ENCODE measurements around the gene CLEC11A.
"Not testable (repeated sequence)": the region's sequence is repeated elsewhere in the genome, so short reads cannot be mapped to it uniquely, and the experiment has no call there.

The CLEC11A gene

DNA sequence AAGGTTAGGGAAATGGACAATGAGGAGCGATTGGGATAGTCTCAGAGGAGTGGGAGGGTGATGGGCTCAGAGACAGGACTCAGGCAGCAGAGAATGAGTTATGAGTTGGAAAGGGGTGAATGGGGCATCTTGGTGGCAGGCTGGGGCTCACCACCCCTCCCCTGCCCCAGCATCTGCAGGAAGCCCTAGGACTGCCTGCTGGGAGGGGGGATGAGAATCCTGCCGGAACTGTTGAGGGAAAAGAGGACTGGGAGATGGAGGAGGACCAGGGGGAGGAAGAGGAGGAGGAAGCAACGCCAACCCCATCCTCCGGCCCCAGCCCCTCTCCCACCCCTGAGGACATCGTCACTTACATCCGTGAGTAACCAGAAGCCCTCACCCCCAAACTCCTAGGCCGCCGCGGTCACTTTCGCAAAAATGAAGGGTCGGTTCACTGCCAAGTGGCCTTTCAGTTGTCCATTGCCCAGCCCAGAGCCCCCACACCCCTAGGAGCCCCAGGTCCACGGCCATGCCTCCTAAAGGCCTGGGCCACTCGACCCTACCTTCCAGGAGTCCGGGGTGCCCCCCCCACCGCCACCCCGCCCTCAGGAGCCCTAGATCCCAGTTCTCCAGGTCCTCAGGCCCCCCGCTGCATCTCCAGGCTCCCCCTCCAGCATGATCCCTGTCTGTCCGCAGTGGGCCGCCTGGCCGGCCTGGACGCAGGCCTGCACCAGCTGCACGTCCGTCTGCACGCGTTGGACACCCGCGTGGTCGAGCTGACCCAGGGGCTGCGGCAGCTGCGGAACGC, 764 bp downstream of the CLEC11A start:
- no peak for DNase-seq (ENCODE audit: low read depth)

DNA sequence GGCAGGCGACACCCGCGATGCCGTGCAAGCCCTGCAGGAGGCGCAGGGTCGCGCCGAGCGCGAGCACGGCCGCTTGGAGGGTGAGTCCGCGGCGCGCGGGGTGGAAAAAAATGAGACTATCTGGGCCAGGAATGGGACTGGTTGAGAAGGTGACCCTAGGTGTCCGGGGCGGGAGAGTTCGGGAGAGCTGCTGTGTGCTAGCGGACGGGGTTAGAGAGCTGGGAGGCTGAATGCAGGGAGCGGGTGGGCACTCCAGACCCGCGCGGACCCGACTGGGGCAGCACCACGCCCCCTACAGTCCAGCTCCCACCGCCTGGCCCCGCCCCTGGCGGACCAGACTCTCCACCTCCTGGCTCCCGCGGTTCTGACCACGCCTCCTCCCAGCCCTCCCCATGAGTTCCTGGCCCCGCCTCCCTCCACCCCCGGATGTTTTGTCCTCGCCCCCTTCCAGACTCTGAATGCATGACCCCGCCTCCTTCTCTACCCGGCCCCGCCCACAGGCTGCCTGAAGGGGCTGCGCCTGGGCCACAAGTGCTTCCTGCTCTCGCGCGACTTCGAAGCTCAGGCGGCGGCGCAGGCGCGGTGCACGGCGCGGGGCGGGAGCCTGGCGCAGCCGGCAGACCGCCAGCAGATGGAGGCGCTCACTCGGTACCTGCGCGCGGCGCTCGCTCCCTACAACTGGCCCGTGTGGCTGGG, 1.5 kb downstream of the CLEC11A start:
- DNase-seq (ENCODE audit: low read depth) = peak; percentile 92

DNA sequence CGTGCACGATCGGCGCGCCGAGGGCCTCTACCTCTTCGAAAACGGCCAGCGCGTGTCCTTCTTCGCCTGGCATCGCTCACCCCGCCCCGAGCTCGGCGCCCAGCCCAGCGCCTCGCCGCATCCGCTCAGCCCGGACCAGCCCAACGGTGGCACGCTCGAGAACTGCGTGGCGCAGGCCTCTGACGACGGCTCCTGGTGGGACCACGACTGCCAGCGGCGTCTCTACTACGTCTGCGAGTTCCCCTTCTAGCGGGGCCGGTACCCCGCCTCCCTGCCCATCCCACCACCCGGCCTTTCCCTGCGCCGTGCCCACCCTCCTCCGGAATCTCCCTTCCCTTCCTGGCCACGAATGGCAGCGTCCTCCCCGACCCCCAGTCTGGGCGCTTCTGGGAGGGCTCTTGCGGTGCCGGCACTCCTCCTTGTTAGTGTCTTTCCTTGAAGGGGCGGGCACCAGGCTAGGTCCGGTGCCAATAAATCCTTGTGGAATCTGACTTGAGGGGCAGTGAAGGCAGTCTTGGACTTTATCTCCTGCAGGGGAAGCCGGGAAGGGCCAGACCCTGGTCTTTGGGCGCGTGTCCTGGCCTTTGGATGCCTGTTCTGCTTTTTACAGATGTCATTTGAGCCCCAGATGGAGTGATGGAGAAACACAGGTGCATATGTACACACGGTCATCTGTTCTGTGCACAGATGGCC, 2.2 kb downstream of the CLEC11A start:
- DNase-seq (ENCODE audit: low read depth) = no peak

DNA sequence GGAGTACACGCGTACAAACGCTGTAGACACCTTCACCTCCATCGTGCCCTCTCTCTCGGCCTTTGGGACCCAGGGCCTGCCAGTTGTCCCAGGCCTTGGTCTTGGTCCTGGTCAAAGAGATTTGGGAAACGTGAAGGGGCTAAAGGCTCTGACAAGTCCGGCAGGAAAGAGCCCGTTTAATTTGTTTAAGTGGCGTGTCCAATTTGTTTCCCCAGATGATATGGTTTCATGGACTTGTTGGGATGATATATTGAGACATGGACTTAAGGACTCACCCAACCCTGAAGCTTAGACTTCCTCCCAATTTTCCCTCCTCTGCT, 2.7 kb downstream of the CLEC11A start:
- no peak for DNase-seq (ENCODE audit: low read depth)

DNA sequence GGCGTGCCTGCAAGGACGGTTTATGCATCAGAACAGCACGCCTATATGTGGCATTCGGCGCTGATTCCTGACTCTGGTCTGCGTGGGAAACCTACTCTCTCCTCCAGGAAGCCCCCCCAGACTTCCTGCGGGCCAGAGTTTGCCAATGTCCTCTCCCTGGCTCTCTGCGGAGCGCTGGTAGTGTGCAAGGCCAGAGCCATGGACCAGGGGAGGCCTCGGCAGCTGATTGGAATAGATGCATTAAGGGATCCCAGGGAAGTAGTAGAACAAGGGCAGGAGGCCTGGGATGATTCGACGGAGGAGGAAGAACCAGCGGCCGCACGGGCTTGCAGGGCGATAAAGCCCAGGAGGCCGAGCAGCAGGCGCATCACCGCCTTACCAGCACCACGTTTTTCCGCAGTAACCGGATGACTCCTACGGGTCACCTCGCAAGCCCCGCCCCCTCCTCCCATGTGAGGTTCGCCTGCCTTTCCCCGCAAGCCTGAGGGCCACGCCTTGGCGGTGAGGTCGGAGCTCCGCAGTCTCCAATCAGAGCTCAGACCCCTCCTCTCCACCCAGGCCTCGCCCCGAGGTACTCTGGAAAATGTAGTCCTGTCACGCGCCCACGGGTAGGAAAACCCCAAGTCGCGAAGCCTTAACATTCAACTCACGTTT, 5.0 kb downstream of the CLEC11A start:
- DNase-seq (ENCODE audit: low read depth) = peak; percentile 67

DNA sequence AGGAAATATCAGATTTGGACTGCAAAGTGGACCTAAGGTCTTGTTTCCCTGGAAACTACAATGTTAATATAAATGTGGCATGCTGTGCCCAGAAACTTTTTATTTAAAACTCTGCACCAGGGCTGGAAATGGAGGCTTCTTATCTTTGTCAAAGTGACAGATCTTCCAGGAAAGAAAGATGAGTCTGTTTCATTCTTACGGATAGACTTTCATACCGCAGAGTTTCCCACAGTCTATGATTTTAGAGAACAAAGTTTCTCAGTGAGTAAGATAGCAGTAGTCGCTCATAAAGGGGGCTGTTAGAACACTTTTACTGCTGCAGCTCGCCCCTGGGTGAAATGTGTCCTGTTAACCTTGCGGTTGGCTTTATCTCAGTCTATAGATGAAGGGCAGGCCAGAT, 6.7 kb downstream of the CLEC11A start:
- no peak for DNase-seq (ENCODE audit: low read depth)

DNA sequence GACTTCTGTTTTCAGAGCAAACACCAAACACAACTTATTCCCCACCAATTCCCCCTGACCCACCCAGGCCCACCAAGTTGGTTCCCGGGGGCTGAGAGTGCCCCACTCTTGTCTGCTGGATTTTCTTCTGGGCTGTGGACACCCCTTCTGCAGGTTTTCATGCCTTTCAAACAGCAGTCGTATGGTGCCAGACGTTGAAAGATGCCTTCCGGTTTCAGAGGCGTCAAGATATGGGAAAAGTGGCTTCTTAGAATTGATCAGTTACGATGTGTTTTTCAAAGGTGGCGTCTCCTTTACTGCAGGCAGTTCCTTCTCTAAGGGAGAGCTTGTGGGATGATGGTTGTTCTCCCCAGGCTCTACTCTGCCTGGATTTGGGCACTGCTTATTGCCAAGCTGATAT, 12.7 kb downstream of the CLEC11A start:
- no peak for DNase-seq (ENCODE audit: low read depth)

DNA sequence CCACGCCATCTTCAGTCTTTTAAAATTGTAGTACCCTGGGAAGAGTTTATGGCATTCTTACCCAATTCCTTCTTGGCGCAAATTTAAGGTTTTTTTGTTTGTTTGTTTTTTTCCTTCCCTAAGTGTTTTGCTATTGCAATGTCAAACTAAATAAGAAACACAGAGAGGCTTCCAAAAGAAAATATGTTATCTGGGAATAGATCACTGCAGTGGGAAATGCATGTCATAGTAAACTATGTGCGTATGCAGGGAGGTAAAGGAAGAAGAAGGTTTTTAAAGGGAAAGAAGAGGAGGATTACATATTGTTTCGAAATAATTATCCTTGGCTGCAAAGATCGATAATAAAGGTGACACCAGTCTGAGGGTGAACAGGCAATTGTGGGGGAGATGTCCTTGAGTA, 13.2 kb downstream of the CLEC11A start:
- DNase-seq (ENCODE audit: low read depth) = no peak

DNA sequence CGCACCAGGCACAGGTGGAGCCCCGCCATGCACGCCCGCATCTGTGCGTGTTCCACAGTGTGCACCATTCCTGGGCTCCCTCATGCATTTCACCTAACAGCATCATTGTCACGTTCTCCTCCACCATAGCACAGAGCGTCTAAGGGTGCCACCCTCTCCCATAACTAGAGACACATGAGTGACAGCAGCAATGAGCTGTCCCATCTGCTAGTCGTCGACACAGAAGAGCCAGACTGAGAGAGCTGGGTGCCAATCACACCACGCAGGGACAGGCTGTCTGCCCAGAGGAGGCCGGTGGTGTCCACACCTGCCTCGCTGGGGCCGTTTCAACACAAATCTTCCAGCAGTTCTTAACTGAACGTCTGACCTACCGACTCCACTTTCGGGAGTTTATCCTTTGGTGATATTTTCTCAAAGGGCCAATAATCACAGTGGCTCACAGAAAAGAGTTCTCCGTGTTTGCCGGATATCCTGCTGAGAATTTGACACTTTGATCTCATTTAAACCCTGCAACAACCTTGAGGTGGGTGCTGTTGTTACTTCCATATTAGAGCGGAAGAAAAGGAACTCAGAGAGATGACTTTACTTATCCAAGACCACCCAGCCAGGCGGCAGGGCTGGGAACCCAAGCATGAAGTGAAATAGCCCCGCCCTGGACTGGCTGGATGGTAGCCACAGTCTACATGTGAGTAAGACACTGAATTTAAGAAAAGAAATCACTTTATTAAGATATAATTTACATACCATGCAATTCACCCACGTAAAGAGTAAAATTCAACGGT, 16.2 kb downstream of the CLEC11A start:
- DNase-seq (ENCODE audit: low read depth) = no peak

DNA sequence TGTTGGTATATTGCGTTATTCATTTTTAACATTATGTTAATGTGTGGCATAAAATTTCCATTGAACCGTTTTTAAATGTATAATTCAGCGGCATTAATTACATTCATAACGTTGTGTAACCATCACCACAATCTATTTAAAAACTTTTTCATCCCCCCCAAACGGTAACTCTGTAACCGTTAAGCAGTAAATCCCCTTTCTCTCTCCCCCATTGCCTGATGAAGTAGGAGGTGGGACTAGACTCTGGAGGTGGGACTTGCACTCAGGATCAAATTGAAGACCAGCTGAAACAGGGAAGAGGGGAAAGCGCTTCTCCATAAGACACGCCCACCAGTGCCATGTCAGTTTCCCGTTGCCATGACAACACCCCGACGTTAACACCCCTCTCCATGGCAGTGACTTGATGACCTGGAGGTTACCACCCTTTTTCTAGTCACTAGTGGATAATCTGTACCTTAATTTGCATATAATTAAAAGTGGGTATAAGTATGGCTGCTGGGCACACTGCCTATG, 16.8 kb downstream of the CLEC11A start:
- no peak for DNase-seq (ENCODE audit: low read depth)

DNA sequence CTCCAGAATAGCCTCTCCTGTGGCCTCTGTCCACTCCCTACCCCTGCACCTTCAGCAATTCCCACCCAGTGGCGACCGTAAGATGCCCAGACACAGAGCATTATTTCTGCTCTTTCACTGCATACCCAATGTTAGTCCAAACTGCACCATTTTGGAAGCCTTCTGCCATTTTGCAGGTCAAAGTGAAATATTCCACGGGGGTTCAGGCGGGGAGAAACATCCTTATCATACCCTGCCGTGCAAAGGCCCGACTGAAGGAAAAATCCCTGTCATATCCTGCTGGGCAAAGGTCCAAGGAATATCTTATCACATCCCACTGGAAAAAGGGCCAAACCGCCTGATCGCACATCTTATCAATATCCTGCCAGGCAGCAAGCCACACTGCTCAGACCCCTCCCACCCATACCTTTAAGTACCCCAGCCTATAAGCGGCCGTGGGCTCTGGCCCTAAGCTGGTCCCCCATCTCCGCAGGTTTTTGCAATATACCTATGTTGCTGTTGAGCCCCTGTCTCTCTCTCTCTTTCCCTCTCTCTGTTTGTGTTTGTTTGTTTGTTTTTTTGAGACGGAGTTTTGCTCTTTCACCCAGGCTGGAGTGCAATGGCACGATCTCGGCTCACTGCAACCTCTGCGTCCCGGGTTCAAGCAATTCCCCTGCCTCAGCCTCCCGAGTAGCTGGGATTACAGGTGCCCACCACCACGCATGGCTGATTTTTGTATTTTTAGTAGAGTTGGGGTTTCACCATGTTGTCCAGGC, 18.2 kb downstream of the CLEC11A start:
- DNase-seq (ENCODE audit: low read depth) = no peak

DNA sequence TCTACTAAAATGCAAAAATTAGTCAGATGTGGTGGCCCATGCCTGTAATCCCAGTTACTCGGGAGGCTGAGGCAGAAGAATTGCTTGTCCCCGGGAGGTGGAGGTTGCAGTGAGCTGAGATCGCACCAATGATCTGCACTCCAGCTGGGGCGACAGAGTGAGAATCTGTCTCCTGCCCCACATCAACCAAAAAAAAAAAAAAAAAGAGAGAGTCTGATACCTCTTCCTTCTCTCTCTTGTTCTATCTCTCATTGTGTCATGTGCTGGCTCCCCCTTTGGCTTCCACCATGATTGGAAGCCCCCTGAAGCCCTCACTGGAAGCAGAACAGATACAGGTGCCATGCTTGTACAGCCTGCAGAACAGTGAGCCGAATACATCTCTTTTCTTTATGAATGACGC, 20.4 kb downstream of the CLEC11A start:
- no peak for DNase-seq (ENCODE audit: low read depth)

DNA sequence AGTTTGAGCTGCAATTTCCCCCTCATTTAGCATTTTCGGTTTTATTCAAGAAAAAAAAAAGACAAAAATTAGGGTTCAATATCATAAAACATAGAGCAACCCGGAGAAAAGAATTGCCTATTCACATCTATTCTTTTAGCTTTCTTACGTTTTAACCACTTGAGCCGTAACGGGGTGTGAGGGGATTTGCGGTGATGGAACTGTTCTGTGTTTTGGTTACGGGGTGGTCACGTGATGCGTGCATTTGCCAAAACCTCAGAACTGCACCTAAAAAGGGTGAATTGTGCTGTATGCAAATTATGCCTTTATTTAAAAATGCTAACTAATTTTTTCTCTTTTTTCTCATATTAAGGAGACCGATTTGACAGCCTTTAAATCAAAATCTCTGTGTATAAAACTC, 22.1 kb downstream of the CLEC11A start:
- no peak for DNase-seq (ENCODE audit: low read depth)

DNA sequence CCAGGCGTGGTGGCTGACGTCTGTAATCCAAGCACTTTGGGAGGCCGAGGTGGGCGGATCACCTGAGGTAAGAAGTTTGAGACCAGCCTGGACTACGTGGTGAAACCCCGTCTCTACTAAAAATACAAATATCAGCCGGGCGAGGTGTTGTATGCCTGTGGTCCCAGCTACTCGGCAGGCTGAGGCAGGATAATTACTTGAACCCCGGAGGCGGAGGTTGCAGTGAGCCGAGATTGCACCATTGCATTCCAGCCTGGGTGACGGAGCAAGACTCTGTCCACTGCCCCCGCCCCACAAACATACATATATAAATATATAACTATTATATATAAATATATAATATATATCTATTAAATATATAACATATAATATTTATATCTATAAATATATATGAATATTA, 24.0 kb downstream of the CLEC11A start:
- DNase-seq (ENCODE audit: low read depth) = not testable (repeated sequence)

DNA sequence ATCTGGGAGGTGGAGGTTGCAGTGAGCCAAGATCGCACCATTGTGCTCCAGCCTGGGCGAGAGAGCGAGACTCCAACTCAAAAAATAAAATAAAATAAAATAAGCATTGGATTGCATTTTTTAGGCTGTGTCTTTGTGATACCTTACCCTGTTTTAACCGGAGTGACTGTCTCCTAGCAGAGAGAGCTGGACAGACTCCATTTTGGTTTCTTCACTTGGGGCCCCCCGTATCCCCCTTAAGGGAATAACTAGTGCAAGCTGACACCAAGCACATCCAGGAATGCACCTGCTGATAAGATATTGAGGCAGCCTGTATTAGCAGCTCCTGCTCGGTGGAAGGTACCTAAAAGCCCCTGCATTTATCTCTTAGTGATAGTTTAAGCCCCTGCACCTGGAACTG, 26.3 kb downstream of the CLEC11A start:
- no peak for DNase-seq (ENCODE audit: low read depth)

DNA sequence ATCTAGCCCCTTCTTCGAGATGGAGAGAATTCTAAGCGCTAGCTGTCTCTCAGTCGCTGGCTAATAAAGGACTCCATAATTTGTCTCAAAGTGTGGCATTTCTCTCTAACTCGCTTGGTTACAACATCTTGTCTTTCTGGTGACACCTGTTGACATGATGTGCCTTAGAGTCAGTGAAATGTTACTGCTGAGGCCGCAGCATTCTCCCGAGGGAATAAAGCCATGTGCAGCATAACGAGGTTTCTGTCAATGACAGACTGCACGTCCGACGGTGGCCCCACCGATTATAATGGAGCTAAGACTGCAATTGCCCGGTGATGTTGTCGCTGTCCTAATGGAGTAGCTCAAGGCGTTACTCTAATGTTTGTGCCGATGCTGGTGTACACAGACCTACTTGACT, 26.8 kb downstream of the CLEC11A start:
- DNase-seq (ENCODE audit: low read depth) = no peak

DNA sequence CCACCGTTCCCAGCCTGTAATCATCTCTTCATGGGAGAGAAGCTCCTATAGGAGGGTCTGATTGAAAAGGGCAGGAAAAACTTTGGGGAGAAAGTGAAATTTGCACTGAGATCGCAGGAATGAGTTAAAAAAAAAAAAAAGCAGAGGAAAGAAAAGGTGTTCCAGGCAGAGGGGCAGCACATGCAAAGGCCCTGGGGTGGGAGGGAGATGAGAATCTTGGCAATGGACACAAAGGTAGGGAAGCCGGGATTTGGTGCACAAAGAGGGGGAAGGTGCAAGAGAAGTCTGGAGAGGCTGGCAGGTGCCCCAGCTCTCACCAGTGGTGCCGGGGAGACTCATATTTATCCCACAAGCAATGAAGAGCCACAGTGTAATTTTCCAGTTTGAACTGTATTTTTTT, 30.7 kb downstream of the CLEC11A start:
- no peak for DNase-seq (ENCODE audit: low read depth)

DNA sequence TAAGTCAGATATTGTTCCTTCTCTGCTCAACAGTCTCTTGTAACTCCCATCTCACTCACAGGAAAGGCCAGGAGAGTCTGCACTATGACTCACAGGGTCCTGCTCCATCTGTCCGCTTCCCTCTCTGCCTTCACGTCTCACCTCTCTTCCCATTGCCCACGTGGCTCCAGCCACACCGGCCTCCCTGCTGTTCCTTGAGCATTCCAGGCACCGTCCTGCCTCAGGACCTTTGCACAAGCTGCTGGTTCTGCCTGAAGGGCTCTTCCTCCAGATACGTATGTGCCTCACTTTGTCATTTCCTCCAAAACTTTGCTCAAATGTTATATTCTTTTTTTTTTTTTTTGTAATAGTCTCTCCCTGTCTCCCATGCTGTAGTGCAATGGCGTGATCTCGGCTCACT, 33.1 kb downstream of the CLEC11A start:
- DNase-seq (ENCODE audit: low read depth) = not testable (repeated sequence)

DNA sequence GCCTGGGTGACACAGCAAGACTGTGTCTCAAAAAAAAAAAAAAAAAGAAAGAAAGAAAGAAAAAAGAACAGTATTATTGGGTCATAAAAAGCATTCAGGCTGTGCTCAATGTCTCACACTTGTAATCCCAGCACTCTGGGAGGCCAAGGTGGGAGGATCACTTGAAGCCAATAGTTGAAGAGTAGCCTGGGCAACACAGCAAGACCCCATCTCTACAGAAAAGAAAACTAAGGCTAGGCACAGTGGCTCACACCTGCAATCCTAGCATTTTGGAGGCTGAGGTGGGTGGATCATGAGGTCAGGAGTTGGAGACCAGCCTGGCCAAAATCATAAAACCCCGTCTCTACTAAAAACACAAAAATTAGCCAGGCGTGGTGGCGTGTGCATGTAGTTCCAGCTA, 34.5 kb downstream of the CLEC11A start:
- DNase-seq (ENCODE audit: low read depth) = not testable (repeated sequence)

DNA sequence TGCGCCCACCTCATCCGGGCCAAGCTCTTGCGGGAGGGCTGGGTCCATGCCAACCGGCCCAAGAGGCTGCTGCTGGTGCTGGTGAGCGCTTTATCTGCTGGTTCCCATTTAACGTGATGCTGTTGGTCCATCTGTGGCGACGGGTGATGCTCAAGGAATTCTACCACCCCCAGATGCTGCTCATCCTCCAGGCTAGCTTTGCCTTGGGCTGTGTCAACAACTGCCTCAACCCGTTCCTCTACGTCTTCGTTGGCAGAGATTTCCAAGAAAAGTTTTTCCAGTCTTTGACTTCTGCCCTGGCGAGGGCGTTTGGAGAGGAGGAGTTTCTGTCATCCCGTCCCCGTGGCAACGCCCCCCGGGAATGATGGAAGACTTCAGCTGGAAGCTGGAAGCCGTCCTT, 35.9 kb downstream of the CLEC11A start:
- DNase-seq (ENCODE audit: low read depth) = not testable (repeated sequence)

DNA sequence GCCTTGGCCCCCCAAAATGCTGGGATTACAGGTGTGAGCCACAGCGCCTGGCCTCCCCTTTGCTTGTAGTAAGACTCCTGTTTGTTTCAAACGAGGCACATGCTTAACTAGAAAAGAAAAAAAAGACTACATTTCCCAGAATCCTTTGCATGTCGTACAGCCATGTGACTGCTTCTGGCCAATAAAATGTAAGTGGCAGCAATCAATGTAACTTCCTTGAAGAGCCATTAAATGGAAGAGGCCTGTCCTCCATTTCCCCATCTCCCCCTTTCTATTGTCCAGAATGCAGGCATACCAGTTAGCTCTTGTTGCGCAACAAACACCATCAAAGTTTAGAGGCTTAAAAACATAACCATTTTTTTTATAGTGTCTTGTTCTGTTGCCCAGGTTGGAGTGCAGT, 36.7 kb downstream of the CLEC11A start:
- DNase-seq (ENCODE audit: low read depth) = no peak
